ENCODE results near the gene ZBED4.

The ZBED4 gene

DNA sequence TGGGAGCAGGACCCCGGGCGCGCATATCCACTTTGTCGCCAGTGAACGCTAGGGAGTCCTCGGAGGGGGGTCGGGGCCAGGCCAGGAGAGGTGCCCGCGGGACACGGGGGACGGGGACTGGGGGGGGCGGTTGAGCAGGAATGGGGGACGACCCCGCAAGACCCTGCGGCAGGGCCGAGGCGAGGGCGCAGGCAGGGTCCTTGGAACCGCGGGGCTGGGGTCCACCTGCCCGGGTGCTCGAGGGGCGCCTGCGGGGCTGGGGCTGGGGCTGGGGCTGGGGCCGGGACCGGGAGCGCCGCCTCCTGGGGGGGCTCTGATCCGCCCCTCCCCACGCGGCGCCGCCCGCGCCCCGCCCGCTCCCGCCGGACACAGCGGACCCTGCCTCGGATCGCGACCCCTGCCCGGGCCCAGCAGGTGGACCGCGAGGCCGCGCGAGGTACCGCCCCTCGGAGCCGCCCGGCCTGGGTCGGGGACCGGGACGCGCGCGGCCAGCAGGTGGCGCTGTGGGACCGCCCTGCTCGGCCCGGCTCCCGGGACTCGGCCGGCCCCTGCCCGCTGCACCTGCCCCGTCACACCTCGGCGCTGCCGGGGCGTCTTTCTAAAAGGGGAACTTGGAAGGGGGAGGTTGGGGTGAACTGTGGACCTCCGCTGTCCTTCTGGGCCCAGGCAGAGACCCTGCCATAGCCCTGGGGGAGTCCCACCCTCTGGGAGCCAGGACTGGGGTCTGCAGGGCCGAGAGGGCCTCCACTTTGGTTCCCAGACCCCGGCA is 75.8 kb downstream of the ZBED4 start:
- no peak overlapping the region for H3K4me3 ChIP-seq (ENCODE audit: low read length)
- no peak for DNase-seq (ENCODE audit: low read depth)
- TF ChIP-seq, protein P1, sequence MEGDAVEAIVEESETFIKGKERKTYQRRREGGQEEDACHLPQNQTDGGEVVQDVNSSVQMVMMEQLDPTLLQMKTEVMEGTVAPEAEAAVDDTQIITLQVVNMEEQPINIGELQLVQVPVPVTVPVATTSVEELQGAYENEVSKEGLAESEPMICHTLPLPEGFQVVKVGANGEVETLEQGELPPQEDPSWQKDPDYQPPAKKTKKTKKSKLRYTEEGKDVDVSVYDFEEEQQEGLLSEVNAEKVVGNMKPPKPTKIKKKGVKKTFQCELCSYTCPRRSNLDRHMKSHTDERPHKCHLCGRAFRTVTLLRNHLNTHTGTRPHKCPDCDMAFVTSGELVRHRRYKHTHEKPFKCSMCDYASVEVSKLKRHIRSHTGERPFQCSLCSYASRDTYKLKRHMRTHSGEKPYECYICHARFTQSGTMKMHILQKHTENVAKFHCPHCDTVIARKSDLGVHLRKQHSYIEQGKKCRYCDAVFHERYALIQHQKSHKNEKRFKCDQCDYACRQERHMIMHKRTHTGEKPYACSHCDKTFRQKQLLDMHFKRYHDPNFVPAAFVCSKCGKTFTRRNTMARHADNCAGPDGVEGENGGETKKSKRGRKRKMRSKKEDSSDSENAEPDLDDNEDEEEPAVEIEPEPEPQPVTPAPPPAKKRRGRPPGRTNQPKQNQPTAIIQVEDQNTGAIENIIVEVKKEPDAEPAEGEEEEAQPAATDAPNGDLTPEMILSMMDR (conservative IDR thresholded peaks at IDR 0.05; ENCODE audit: low read depth, low read length): peak; percentile 46

DNA sequence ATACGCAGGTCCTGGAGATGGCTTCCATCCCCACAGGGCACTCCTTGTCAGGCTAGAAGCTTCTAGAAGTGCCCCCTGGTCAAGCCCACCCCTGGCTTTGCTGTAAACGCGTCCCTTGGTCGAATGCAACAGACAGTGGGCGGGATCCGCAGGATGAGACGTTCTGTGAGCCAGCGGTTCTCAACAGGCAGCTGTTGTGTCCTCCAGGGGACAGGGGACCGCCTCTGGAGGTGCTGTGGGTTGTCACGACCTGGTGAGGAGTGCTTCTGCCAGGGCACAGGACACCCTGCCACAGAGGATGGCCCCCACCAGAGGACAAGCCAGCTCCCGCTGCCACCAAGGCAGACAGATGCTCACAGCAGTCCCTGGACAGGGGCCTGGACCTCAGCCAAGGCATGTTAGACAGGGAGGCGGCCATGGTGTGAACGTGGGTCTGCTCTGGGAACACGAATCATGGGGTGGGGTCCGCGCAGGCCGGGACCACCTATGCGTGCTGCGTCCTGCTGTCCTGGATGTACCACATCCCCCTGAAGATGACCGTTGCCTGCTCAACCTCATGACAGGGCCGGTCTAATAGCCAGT is 76.4 kb downstream of the ZBED4 start:
- H3K4me3 ChIP-seq (ENCODE audit: low read length): no peak overlapping the region
- TF ChIP-seq, protein P1 (conservative IDR thresholded peaks at IDR 0.05; ENCODE audit: low read depth, low read length): no peak
- DNase-seq (ENCODE audit: low read depth): no peak

DNA sequence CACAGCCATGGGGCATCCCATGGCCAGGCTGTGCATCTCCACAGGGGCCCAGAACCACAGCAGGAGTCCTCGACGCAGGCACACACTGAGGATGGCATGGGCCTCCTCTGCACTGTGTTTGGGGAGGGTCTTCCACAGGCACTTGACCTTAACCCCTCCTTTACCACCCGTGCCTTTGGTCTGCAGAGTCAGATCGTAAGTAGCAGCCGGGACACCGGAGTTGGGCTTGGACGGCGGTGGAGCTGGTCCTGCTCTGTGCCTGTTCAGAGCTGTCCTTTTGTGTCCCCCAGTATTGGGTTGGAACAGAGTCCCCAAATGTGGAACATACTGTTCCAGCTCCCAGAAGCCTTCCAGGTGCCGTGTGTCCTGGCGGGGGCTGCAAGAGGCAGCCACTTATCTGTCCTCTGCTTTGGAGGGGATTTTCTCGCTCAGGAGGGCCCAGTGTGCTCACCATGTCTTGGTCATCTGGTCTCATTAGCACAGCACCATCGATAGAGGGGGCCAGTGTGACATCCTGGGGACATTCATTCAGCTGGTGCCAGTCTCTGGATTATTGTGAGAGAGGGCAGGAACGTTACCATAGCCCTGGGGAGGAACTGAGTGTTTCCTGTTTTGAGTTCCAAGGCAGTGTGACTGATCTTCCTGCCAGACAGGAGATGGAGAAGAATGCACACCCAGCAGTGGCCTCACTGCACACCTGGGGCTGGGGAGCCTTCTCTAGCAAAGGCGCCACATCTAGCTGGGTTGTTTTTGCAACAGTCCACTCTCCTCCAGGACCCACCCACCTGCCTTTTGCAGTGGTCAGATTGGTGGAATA is 77.2 kb downstream of the ZBED4 start:
- no peak for DNase-seq (ENCODE audit: low read depth)
- H3K4me3 ChIP-seq (ENCODE audit: low read length): no peak overlapping the region

DNA sequence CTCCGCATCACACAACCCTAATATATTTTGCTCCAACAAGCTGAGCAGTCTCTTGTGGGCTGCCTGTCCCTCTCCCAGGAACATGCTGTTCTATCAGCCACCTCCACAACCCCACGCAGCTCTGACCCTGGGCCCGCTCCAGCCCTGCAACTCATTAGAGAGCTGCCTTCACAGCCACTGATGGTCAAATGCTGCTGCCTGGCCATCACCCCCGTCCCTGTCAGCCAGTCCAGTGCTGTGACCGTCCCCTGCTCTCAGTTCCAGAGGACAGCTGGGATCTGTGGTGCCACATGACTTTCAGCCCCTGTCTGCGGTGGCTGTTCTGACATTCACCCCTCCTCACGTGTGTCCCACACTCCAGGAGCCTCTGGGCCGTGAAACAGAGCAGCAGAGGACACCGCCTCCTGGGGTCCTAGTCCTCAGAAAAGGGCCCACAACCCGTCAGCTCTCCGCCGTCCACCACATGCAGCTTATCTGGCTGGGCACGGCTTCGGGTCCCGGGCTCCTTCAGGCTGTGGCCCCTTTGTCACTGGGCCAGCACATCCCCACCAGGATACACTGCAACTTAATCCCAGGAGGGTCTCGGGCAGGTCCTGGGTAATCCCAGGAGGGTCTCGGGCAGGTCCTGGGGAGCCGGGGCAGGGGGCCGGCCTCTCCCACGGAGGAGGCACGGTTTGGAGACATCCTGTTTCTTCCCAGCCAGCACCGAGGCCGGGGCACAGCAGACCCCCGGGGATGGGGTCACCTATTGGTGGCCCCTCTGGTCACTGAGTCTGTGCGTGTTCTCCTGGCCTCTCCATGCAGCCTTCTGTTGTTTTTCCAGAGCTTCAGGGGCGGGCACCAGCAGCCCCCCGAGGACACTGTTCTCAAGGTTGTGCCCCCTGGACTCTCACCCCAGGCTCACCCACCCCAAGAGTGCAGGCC is 79.9 kb downstream of the ZBED4 start:
- no peak overlapping the region for H3K4me3 ChIP-seq (ENCODE audit: low read length)
- TF ChIP-seq, protein P1 (conservative IDR thresholded peaks at IDR 0.05; ENCODE audit: low read depth, low read length): no peak
- no peak for DNase-seq (ENCODE audit: low read depth)

More for the DNA sequence above, 77.2 kb downstream of the ZBED4 start:
- TF ChIP-seq, protein P1 (conservative IDR thresholded peaks at IDR 0.05; ENCODE audit: low read depth, low read length): peak; percentile 75

DNA sequence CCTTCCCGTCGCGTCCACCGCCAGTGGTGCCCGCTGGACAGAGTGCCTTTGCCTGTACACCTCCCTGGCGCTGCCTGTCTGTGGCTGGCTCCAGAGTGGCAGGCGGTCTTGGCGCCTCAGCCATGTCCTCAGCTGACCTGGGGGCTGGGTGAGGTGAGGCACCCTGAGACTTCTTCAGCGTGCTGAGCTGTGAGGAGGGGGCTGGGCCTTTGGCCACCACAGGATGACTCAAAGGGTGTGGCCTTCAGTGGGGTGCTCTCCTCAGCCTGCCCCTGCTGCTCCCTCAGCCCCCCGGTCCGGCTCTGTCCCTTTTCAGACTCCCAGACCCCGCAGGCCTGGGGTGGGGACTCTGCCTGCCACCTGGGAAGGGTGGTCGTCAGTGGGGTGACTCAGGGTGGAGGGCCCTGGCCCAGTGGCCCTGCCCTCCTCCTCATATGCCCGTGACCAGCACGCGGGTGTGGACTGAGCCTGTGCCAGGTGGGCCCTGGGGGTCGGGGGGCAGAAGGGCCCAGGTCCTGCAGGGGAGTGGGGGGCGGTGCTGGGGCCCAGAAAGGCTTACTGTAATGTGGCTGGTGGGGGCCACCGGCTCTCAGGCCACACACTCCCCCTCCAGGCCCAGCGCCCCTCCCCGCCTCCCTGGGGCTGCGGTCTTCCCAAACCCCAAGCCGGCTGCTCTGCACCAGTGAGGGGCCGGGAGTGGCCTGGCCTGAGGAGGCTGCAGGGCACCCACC is 80.7 kb downstream of the ZBED4 start:
- DNase-seq (ENCODE audit: low read depth): peak; percentile 65

More for the DNA sequence above, 80.7 kb downstream of the ZBED4 start:
- TF ChIP-seq, protein P1 (conservative IDR thresholded peaks at IDR 0.05; ENCODE audit: low read depth, low read length): no peak
- H3K4me3 ChIP-seq (ENCODE audit: low read length): peak overlapping the region; percentile 8
